A549 (cell line): Measurements from ENCODE around the gene RBM6.

Experiments
- CEBPB ChIP-seq, 2 experiments: fragments of >200 bp in 1 of 2; sonication (Bioruptor Twin) in 1 of 2; formaldehyde crosslinking in 1 of 2; IDR thresholded peaks; 2 replicates each; pipeline ENCODE4 v1.6.1; 2012 to 2016
- FOXS1 ChIP-seq: fragments of 250-450 bp; sonication (Bioruptor Pico); IDR thresholded peaks from 2 replicates; pipeline ENCODE4 v1.5.0; 2020; ENCODE audit warnings: mild to moderate bottlenecking, moderate library complexity
- JUN ChIP-seq, 2 experiments: fragments of >200 bp; sonication (Bioruptor Twin); formaldehyde crosslinking; IDR thresholded peaks; 2 replicates in 1 of 2; 3 replicates in 1 of 2; pipeline ENCODE4 v1.6.1; 2016 to 2017
- MAX ChIP-seq: IDR thresholded peaks from 2 replicates; pipeline ENCODE4 v1.6.1; 2012
- POLR2A ChIP-seq: IDR thresholded peaks from 2 replicates; pipeline ENCODE4 v1.6.1; 2012; ENCODE audit warnings: mild to moderate bottlenecking, low read length
- POLR2AphosphoS2 ChIP-seq: conservative IDR thresholded peaks from 2 replicates; pipeline ENCODE4 v1.6.1; 2012; ENCODE audit warnings: low read length, improper control_type of control experiment, inconsistent platforms
- TF ChIP-seq, protein P1 (sequence below): fragments of >200 bp; sonication (Bioruptor Twin); formaldehyde crosslinking; IDR thresholded peaks from 3 replicates; pipeline ENCODE4 v1.5.1; 2016

DNA sequence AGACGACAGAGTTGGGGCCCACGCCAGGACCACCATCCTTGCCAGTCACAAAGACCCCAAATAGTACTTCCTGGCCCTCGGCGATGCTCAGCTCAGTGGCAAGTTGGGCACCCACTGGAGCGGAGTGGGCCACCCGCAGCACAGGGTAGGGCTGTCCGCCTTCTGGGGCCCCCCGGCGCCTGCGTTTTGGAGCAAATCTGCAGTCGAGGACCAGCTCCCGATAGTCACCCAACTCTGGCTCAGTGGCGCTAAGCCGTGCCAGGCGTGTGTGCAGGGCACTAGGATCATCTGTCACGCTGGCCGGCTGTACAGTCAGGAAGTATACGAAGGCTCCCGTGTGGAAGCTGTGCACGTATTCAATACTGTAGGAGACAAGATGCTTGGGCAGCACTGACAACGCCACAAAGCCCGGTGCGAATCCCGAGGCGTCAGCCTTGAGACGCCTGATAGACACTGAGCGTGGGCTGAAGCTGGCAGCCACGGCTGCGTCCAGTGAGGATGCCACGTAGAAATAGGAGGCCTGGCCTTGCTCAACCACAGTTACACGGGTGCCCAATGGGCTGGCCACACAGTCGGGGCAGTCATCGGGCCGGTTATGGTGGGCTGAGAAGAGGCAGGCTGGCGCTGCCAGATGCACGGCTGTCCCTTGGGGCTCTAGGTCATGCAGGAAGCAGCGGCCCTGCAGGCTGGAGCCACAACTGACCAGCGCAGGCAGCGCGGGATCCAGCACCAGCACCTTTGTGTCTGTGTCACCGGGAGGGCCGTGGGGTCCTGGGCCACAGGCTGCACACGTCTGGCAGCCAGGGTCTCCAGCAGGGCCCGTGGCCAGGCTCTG, 37.2 kb upstream of the RBM6 start:
- TF ChIP-seq POLR2AphosphoS2, result no peak
- TF ChIP-seq, protein P1, sequence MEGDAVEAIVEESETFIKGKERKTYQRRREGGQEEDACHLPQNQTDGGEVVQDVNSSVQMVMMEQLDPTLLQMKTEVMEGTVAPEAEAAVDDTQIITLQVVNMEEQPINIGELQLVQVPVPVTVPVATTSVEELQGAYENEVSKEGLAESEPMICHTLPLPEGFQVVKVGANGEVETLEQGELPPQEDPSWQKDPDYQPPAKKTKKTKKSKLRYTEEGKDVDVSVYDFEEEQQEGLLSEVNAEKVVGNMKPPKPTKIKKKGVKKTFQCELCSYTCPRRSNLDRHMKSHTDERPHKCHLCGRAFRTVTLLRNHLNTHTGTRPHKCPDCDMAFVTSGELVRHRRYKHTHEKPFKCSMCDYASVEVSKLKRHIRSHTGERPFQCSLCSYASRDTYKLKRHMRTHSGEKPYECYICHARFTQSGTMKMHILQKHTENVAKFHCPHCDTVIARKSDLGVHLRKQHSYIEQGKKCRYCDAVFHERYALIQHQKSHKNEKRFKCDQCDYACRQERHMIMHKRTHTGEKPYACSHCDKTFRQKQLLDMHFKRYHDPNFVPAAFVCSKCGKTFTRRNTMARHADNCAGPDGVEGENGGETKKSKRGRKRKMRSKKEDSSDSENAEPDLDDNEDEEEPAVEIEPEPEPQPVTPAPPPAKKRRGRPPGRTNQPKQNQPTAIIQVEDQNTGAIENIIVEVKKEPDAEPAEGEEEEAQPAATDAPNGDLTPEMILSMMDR, result no peak
- TF ChIP-seq JUN (IDR thresholded peaks at IDR 0.05), result no peak
- TF ChIP-seq POLR2A, result no peak; the same call in 1 of the 2 replicates
- TF ChIP-seq MAX, result no peak
- no peak for TF ChIP-seq CEBPB (IDR thresholded peaks at IDR 0.05)
- TF ChIP-seq FOXS1, result no peak
